DOHH2 (cell line): ENCODE measurements around the gene ATP4A.

Experiments used
- CTCF ChIP-seq: fragments of 200-600 bp; sonication (generic); IDR thresholded peaks from one replicate; pipeline ENCODE4 v1.5.1; 2014; ENCODE audit warnings: antibody characterized with exemption, mild to moderate bottlenecking, low read depth, low read length; ENCODE audit not compliant: poor library complexity, severe bottlenecking
- EZH2phosphoT487 ChIP-seq: fragments of 200-600 bp; sonication (generic); IDR thresholded peaks from 2 replicates; pipeline ENCODE4 v1.6.1; 2017; ENCODE audit warnings: borderline replicate concordance, mild to moderate bottlenecking, antibody characterized with exemption, low read length, moderate library complexity, mixed read lengths

GRCh38 chr19:35533822-35534392, 29.6 kb downstream of the ATP4A start:
- TF ChIP-seq CTCF = no peak
- no peak for TF ChIP-seq EZH2phosphoT487
